GM10266 (cell line): ENCODE data around the gene NEK8.

ENCODE experiments used
- DNase-seq: peaks from one replicate; pipeline ENCODE4 v3.0.0; 2012; ENCODE audit errors: extremely low spot score
- CTCF ChIP-seq: IDR thresholded peaks from 2 replicates; pipeline ENCODE4 v1.5.1; 2012; ENCODE audit warnings: mild to moderate bottlenecking, low read depth; ENCODE audit not compliant: control insufficient read depth, insufficient read depth; ENCODE audit errors: missing control alignments

NEK8 gene

DNA sequence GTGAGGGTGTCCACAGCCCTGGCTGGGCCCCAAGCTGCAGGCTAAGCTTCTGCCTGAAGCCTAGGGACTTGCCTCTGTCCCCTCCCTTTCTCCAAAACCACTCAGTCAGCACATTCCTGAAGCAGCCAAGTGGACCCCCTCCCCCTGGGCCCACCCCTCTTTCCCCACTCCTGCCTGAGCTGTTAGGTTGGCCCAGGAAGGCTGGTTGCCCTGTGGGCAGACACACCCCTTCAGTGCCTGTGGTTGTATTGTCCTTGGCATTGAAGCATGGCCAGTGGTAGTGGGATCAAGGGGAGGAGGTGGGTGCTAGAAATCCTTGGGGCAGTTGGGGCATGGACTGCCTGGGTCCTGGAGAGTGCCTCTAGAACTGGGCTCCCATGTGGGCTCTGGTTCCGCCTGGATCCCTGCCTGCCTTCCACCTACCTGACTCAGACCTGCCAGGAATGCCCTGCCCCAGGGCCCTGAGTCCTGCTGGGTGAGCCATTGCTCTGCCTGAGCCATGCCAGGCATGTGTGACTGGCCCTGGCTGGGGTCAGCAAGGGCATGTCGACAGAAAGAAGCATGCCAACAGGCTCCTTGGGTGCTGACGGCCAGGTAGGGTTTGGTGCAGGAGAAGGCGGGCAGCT lies 17.3 kb downstream of the NEK8 start:
- TF ChIP-seq CTCF = no peak

GRCh38 chr17:28746611-28747050 lies 18.0 kb downstream of the NEK8 start:
- TF ChIP-seq CTCF = no peak
- DNase-seq = no peak

More for the DNA sequence above, 17.3 kb downstream of the NEK8 start:
- no peak for DNase-seq

GRCh38 chr17:28747051-28747691 lies 18.6 kb downstream of the NEK8 start:
- no peak for TF ChIP-seq CTCF
- no peak for DNase-seq

DNA sequence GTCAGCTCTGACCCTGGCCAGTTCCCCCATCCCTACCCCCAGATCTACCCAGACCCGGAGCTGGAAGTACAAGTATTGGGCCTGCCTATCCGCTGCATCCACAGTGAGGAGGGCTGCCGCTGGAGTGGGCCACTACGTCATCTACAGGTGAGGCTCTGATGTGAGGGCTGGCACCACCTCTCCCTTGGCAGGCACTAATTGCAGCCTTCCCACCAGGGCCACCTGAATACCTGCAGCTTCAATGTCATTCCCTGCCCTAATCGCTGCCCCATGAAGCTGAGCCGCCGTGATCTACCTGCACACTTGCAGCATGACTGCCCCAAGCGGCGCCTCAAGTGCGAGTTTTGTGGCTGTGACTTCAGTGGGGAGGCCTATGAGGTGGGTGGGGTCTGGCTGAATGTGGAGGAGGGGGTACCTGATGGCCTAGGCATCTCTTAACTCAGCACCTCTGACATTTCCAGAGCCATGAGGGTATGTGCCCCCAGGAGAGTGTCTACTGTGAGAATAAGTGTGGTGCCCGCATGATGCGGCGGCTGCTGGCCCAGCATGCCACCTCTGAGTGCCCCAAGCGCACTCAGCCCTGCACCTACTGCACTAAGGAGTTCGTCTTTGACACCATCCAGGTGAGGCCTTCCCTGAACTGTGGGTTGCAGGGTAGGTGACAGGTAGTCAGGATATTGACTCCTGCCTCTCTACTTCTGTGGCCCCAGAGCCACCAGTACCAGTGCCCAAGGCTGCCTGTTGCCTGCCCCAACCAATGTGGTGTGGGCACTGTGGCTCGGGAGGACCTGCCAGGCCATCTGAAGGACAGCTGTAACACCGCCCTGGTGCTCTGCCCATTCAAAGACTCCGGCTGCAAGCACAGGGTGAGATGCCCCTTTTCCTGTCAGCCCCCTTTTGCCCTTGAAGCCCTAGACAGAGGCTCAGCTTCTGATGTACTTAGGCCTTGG lies 19.5 kb downstream of the NEK8 start:
- DNase-seq = no peak
- no peak for TF ChIP-seq CTCF

GRCh38 chr17:28748852-28749515 lies 20.4 kb downstream of the NEK8 start:
- no peak for DNase-seq
- no peak for TF ChIP-seq CTCF

GRCh38 chr17:28749516-28750177 lies 21.1 kb downstream of the NEK8 start:
- no peak for DNase-seq
- no peak for TF ChIP-seq CTCF
